Breast epithelium (tissue), 3 donors: ENCODE data around the gene SVEP1.

Experiments
- POLR2A ChIP-seq: fragments of 450-650 bp; IDR thresholded peaks from one replicate; pipeline ENCODE4 v1.6.1; 2016; ENCODE audit warnings: antibody characterized with exemption, mild to moderate bottlenecking, moderate library complexity
- TF ChIP-seq, protein P1 (sequence below), 3 donors: fragments of 450-650 bp; IDR thresholded peaks; one replicate each; pipeline ENCODE4 v1.5.1; 2016 to 2017; ENCODE audit warnings: antibody characterized with exemption in 3 of 3, mild to moderate bottlenecking in 3 of 3, moderate library complexity in 3 of 3

DNA sequence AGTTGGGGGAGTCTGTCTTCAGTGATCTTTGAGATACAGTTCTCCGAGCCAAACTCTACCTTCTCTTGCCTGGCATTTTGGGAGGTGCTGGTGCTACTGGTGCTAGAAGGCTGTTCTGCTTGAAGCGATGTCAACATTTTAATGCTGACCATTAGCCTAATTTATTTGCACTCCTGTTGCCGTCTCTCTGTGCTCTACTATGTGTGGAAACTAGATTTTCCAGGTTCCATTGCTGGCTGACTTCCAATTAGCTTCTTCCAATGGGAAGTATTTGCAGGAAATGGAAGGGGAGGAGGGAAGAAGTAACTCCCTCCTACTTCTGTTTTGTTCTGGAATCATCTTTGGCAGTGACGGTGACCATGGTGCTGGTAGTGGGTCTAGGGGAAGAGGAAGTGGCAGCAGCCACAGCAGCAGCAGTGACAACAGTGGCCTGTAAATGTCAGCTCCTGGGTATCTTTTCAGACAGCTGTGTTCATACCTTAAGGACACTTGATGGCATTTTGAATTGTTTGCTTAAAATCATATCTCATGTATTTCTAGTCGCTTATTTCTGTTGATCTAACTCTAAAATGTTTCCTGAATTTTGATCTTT, 249.8 kb downstream of the SVEP1 start:
- TF ChIP-seq, protein P1, sequence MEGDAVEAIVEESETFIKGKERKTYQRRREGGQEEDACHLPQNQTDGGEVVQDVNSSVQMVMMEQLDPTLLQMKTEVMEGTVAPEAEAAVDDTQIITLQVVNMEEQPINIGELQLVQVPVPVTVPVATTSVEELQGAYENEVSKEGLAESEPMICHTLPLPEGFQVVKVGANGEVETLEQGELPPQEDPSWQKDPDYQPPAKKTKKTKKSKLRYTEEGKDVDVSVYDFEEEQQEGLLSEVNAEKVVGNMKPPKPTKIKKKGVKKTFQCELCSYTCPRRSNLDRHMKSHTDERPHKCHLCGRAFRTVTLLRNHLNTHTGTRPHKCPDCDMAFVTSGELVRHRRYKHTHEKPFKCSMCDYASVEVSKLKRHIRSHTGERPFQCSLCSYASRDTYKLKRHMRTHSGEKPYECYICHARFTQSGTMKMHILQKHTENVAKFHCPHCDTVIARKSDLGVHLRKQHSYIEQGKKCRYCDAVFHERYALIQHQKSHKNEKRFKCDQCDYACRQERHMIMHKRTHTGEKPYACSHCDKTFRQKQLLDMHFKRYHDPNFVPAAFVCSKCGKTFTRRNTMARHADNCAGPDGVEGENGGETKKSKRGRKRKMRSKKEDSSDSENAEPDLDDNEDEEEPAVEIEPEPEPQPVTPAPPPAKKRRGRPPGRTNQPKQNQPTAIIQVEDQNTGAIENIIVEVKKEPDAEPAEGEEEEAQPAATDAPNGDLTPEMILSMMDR (IDR thresholded peaks at IDR 0.05) = no peak
- TF ChIP-seq POLR2A = no peak
